Ascending aorta (tissue), 2 donors: ENCODE measurements around the gene BPIFB1. TPM values are rescaled to one million over a fixed set of nuclear protein-coding genes. Genes with fewer than 3 reads are reported as not detected.

Experiments used
- DNase-seq, 2 donors: peaks; one replicate each; pipeline ENCODE4 v3.0.0-alpha.2; 2019; ENCODE audit warnings: low spot score in 2 of 2
- H3K27ac ChIP-seq, 2 donors: fragments of 200-600 bp; sonication (generic); one replicate each; pipeline ENCODE4 v1.5.1; 2016 to 2017; ENCODE audit warnings: mild to moderate bottlenecking in 1 of 2
- H3K27me3 ChIP-seq: fragments of 200-600 bp; sonication (generic); one replicate; pipeline ENCODE4 v1.5.1; 2017
- H3K36me3 ChIP-seq, 2 donors: fragments of 200-600 bp; sonication (generic); one replicate each; pipeline ENCODE4 v1.5.1; 2016
- H3K4me1 ChIP-seq, 2 donors: fragments of 200-600 bp; sonication (generic); one replicate each; pipeline ENCODE4 v1.5.1; 2016 to 2017; ENCODE audit warnings: mild to moderate bottlenecking in 1 of 2
- H3K4me3 ChIP-seq, 2 donors: fragments of 200-600 bp; sonication (generic); one replicate each; pipeline ENCODE4 v1.5.1; 2016 to 2017; ENCODE audit warnings: mild to moderate bottlenecking in 1 of 2
- H3K9me3 ChIP-seq, 2 donors: fragments of 200-600 bp; sonication (generic); one replicate each; pipeline ENCODE4 v1.5.1; 2016
- intact Hi-C: fragments of 100-400 bp; cut with DNase I; formaldehyde crosslinking; loops from one replicate; pipeline ENCODE4 v1.15.1; 2023
- total RNA-seq: library from RNA; depleted of rRNA; stranded (reverse); fragments of >200 nt; gene quantifications from one replicate; pipeline ENCODE4 v1.1.0, GENCODE V29; 2016
- TF ChIP-seq, protein P1 (sequence below), 3 experiments: fragments of 200-600 bp in 2 of 3; fragments of 450-650 bp in 1 of 3; sonication (generic) in 2 of 3; IDR thresholded peaks; one replicate each; pipeline ENCODE4 v1.5.1; 2016 to 2019; ENCODE audit warnings: antibody characterized with exemption in 3 of 3, mild to moderate bottlenecking in 1 of 3, moderate library complexity in 1 of 3

Gene BPIFB1
- total RNA-seq, 1 donor from 2014 or later = not detected

DNA sequence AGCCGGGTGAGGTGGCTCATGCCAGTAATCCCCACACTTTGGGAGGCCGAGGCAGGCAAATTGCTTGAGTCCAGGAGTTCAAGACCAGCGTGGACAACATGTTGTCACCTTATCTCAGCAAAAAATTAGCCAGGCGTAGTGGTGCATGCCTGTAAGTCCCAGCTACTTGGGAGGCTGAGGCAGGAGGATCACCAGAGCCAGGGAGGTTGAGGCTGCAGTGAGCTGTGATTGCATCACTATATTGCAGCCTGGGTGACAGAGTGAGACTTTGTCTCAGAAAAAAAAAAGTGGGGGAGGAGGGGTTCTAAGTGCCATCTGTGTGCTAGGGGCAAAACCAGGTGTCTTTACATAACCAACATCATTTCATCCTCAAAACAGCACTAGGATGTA is 70.0 kb downstream of the BPIFB1 start:
- no peak overlapping the region for H3K27ac ChIP-seq
- no peak overlapping the region for H3K4me3 ChIP-seq
- H3K9me3 ChIP-seq = no peaks in the 10 kb centered on the region
- no peaks in the 10 kb centered on the region for H3K27me3 ChIP-seq
- peaks cover 8 to 33% of the 10 kb centered on the region in 2 donors for H3K36me3 ChIP-seq
- TF ChIP-seq, protein P1, sequence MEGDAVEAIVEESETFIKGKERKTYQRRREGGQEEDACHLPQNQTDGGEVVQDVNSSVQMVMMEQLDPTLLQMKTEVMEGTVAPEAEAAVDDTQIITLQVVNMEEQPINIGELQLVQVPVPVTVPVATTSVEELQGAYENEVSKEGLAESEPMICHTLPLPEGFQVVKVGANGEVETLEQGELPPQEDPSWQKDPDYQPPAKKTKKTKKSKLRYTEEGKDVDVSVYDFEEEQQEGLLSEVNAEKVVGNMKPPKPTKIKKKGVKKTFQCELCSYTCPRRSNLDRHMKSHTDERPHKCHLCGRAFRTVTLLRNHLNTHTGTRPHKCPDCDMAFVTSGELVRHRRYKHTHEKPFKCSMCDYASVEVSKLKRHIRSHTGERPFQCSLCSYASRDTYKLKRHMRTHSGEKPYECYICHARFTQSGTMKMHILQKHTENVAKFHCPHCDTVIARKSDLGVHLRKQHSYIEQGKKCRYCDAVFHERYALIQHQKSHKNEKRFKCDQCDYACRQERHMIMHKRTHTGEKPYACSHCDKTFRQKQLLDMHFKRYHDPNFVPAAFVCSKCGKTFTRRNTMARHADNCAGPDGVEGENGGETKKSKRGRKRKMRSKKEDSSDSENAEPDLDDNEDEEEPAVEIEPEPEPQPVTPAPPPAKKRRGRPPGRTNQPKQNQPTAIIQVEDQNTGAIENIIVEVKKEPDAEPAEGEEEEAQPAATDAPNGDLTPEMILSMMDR (IDR thresholded peaks at IDR 0.05) = no peak
- intact Hi-C loops = no loop called here
- no peak for DNase-seq
- no peaks in the 10 kb centered on the region for H3K4me1 ChIP-seq

Other genes starting within 250 kb of the BPIFB1 start
- not detected for gene BPIFB3, start 229.3 kb upstream of the BPIFB1 start, total RNA-seq
- gene BPIFB4, start 203.6 kb upstream of the BPIFB1 start, total RNA-seq = not detected
- gene BPIFA2, start 115.1 kb upstream of the BPIFB1 start, total RNA-seq = not detected
- gene BPIFA3, start 65.9 kb upstream of the BPIFB1 start, total RNA-seq = not detected
- gene BPIFA1, start 47.2 kb upstream of the BPIFB1 start, total RNA-seq = not detected
- gene CDK5RAP1, start 118.3 kb downstream of the BPIFB1 start, total RNA-seq = 42.8 TPM
- gene SNTA1, start 160.5 kb downstream of the BPIFB1 start, total RNA-seq = 108 TPM
- gene CBFA2T2, start 206.9 kb downstream of the BPIFB1 start, total RNA-seq = 22.4 TPM